NCI-H69 (cell line): ENCODE data around the gene PTK7.
"Not testable (repeated sequence)": the region's sequence is repeated elsewhere in the genome, so short reads cannot be mapped to it uniquely, and the experiment has no call there.

Experiments
- DNase-seq: peaks from one replicate; lab custom pipeline; 2025; lab: John Stamatoyannopoulos, UW

Gene PTK7

DNA sequence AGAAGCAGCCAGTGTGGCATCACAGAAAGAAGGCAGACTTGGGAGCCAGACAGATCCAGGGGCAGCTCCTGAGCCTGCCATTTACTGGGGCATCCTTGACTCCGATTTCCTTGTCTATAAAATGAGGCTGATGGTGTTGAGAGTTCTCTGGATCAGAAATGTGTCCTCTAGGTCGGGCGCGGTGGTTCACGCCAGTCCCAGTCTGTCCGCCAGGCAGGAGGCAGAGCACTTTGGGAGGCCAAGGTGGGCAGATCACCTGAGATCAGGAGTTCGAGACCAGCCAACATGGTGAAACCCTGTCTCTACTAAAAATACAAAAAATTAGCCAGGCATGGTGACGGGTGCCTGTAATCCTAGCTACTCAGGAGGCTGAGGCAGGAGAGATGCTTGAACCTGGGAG is 41.4 kb downstream of the PTK7 start:
- DNase-seq: not testable (repeated sequence)

DNA sequence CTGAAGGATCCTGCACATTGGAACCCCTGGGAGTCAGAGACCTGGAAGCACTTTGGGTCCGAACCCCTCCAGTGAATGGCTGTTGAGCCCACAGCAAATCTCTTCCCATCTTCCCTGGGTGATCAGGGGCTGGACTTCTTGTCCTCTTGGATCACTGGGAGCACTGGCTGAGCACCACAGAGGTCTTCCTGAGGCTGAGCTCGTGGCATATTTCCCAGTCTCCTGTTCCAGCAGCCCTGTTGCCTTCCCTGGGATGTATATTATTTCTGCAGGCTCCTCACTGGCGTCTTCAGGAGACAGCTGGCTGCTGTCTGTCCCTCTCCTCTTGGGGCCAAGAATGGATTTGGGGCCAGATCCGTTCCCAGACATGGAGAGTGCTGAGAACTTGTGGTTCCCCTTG is 43.4 kb downstream of the PTK7 start:
- no peak for DNase-seq

DNA sequence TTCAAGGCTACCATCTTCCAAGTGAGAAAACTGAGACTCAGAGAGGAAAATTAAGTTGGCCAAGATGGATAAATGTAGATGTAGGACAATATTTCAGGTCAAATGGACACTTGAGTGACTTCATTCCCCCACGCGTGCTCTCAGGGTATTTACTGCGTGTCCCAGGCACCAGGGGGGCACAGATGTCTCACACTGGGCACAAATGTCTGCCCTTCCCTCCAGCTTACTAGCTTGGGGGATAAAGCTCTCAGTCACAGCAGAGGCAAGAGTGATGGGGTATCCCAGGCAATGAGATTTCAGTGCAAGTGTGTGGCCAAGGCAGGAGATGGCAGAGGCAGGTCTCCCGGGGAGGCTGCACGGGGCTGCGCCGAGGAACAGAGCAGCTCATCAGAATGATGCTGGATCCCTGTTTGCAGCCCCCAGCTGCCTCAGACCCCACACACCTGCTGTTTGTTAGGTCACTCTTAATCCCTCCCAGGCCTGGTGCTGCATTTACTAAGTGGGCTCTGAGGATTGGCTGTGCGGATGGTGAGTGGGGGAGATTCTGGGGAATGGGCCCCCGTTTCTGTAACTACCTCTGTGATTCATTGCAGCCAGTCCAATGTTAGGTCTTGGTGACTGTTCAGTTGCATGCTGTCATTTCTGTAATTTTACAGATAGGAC is 44.1 kb downstream of the PTK7 start:
- DNase-seq: peak; percentile 22

DNA sequence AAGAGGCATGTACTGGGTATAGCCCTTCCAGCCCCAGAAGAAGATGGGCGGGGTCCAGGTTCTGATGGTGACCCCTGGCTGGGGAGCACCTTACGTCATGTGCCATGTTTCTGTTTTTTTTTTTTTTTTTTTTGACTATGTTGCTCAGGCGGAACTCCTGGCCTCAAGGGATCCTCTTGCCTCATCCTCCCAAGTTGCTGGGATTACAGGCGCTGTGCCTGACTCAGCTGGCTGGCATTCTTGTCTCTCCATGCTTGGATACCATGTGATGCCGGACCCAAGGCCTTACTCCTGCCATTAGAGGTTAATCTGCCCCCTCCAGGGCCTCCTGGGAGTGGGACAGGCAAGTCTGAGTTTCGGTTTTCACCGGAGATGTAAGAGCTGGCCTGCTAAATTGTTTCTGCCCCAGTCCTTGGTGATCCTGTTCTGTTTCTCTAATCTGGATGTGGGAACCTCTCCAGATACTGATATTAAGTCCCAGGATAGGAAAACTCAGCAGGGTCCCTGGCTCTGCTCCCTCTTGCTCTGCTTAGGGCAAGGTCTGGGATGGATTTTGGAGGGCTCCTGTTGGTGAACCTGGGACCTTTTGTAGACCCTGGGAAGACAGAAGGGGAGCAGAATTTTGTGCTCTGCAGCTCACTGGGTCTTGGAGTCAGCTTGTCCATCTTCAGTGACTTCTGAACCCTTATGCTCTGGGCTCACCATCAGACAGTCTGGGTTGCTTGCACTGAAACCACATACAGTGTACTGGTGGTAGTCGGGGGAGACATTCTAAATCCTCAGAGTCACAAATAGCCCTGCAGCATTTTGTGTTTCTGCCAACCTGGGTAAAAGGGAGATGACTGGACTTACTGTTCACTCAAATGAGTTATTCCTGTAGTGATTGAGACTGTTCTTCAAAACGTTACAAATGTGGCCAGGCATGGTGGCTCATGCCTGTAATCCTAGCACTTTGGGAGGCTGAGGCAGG is 45.1 kb downstream of the PTK7 start:
- peak; percentile 47 for DNase-seq

DNA sequence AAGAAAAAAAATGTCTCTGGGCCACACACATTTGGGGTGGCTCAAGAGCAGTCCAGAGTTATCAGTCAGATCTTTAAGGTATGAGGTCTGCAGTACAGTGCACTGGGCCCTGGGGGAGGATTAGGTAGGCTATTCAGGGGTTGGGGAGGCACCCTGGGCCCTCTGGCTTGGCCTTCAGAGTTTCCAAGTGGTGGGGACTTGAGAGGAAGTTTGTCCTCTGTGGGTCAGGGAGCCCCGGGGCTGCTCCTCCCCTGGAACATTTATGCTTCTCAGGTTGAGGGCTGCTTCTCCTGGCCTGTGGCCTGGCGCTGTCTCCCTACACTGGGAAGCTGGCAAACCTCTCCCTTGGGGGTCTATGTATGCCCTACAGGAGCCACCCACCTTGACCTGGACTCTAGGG is 46.0 kb downstream of the PTK7 start:
- DNase-seq: peak; percentile 26

DNA sequence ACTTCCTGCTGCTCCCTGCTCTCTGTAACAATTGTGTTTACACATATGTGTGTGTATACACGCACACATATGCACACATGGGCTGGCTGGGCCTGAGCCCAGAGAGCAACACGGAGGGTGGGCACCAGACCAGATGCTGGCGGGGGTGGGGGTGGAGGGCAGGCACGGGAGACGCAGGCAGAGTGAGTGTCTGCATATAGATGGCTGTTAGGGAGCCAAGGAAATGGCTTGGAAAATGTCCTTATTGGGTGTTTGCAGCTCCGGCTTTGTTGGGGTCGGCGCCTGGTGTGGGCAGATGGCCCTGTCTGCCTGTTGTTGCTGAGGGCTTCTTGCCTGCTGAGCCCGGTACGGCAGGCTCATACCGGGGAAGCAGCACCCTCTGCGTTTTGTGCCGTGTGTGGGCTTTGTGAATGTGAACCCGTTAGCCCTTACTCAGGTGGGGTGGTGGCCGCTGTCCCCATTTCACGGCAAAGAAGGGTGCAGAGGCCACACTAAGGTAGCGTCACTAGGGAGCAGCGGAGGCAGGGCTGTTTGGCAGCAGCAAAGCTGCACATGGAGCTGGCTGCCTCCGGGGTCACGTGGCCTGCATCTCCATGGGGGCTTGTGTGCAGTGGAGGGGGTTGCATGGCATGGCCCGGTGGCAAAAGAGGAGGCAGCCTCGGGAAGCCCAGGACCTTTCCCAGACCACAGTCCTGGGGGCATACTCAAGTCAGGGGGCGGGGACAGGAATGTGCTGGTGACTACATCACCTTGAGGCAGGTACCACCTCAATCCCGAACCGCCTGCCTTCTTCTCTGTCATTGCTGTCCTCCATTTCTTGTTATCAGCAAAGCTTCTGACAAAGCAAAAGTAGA is 47.6 kb downstream of the PTK7 start:
- peak; percentile 96 for DNase-seq

DNA sequence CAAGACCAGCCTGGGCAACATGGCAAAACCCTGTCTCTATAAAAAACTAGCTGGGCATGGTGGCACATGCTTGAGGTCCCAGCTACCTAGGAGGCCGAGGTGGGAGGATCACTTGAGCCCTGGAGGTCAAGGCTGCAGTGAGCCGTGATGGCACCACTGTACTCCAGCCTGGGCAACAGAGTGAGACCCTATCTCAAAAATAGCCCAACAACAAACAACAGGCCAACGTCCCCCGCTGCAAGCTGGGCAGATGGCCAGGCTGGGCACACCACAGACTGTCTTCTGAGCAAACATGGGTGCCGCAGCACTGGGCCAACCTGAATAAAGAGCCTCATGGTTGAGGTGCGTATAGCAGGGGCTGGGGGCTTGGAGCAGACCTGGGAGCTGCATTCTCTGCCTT is 48.4 kb downstream of the PTK7 start:
- DNase-seq: peak; percentile 81

DNA sequence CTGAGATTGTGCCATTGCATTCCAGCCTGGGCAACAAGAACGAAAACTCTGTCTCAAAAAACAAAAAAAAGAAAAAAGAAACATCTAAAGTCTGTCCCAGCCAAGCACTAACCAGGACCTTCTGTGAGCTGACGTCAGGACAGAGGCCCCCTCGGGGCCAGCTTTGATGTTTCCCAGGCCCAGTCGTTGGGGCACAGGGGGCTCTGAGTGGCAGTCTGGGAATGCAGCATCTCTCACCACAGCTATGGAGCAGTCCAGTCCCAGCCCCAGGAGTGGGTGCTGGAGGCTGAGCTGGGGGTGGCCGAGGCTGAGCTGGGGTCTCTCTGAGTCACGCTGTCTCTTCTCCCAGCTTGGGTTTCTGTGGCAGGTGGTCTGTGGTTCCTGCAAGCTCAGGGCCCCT is 49.0 kb downstream of the PTK7 start:
- no peak for DNase-seq

DNA sequence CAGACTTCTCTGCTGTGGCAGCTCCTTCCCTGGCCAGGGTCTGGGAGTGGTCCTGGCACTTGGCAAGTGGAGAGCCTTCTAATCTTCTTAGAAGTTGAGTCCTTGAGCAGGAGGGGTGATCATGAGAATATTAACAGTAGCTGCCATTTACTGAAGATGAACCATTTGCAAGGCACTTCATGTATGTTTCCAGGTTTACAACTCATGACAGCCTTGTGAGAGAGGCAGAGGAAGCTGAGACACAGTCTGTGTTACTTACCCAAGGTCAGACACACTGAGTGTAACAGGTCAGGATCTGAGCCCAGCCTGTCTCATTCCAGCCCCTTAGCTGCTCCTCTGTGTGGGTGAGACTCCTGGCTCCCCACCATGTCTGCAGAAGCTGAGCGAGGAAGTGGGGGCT is 49.4 kb downstream of the PTK7 start:
- peak; percentile 55 for DNase-seq

DNA sequence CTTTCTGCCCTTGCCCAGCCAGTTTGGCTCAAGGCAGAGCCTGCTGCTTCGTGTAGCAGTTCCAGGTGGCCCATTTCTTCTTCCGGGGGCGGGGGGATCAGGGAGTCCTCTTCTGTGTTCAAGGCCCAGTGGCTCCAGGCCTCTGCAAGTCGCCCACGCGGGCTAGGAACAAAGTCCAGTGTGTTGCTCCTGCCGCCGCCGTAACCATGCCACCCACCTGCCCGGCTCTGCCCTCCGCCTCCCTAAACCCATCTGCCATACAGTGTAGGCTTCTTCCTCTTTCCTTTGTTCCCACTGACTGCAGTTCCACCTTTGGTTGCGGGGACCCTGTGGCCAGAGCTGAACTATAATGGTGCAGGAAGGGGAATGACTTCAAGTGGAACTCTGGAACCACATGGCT is 51.1 kb downstream of the PTK7 start:
- DNase-seq: peak; percentile 85

DNA sequence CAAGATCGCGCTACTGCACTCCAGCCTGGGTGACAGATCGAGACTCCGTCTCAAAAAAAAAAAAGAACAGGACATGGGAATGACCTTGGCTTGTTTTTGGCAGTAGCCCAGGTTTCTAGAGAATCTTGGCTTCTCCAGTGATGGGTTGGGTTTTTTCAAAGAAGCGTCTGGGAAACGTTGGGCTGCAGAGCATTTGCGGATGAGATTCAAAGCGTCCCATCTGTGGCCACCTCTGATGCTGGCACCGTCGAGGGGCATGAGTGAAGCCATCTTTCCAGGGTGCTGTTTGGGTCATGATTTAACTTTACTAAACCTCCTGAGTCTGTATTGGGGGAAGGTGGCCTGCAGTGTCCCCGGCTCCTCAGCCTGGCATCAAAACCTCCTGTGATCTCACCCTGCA is 51.8 kb downstream of the PTK7 start:
- peak; percentile 47 for DNase-seq

DNA sequence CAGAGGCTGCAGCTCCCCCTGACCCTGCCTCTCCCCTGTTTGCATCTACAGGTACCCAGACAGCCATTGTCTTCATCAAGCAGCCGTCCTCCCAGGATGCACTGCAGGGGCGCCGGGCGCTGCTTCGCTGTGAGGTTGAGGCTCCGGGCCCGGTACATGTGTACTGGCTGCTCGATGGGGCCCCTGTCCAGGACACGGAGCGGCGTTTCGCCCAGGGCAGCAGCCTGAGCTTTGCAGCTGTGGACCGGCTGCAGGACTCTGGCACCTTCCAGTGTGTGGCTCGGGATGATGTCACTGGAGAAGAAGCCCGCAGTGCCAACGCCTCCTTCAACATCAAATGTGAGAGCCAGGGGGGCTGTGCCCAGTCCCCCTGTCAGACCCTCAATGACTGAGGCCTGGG is 52.8 kb downstream of the PTK7 start:
- DNase-seq: no peak

DNA sequence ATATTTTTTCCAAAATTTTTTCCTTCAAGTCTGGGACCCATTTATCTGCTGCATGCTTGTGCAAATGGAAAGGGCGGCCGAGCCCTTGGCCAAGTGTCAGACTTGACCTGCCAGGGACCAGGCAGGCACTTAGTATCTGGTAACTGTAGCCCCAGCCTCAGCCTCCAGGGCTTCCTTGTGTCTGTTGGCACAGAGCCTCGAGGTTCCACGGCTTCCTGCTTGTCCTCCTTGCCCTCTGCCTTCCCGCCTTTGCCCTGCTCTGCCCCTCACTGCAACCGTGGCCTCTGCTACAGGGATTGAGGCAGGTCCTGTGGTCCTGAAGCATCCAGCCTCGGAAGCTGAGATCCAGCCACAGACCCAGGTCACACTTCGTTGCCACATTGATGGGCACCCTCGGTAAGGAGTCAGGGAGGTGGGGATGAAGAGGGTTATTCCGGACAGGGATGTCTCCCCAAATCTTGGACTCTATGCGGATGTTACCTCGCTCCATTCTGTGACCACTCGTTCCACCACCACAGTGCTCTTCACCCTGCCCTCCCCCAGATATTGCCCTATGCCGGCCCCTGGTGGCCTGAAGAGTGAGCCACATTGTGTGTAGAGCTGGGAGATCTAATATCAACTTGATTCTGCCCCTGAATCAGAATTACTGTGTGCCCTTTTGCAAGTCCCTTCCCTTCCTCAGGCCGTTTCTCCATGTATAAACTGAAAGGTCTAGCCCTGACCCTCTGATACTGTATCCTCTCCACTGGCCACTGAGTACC is 53.5 kb downstream of the PTK7 start:
- DNase-seq: peak; percentile 45

DNA sequence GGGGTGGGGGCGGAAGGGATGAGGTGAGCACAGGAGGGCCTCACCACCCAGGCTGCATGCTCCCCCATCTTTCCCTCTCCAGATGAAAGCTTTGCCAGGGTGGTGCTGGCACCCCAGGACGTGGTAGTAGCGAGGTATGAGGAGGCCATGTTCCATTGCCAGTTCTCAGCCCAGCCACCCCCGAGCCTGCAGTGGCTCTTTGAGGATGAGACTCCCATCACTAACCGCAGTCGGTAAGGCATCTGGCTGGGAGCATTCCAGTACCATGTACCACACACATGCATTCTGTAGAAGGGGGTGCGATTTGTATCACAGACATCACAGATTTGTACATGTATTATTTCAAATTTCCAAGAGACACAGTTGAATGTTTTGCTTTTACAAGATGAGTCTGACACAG is 54.3 kb downstream of the PTK7 start:
- DNase-seq: no peak

DNA sequence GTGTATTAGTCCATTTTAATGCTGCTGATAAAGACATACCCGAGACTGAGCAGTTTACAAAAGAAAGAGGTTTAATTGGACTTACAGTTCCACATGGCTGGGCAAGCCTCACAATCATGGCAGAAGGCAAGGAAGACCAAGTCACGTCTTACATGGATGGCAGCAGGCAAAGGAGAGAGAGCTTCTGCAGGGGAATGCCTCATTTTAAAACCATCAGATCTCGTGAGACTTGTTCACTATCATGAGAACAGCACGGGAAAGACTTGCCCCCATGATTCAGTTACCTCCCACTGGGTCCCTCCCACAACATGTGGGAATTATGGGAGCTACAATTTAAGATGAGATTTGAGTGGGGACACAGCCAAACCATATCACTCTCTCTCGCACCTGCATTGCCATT is 55.3 kb downstream of the PTK7 start:
- not testable (repeated sequence) for DNase-seq

DNA sequence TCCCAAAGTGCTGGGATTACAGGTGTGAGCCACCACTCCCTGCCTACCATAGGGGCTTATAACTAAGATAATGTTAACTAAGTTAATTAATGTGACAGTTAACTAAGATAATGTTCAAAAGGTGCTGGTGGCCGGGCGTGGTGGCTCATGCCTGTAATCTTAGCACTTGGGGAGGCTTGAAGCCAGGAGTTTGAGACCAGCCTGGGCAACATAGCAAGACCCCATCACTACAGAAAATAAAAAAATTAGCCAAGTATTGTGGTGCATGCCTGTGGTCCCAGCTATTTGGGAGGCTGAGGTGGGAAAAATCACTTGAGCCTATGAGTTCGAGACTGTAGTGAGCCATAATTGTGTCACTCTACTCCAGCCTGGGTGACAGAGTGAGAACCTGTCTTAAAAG is 62.2 kb downstream of the PTK7 start:
- DNase-seq: no peak

DNA sequence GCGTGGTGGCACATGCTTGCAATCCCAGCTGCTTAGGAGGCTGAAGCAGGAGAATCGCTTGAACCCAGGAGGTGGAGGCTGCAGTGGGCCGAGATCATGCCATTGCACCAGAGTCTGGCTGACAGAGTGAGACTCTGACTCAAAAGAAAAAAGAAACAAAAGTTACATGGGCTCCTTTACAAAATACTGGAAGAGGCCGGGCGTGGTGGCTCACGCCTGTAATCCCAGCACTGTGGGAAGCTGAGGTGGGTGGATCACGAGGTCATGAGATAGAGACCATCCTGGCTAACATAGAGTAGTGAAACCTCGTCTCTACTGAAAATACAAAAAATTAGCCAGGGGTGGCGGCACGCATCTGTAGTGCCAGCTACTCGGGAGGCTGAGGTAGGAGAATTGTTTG is 63.9 kb downstream of the PTK7 start:
- not testable (repeated sequence) for DNase-seq

DNA sequence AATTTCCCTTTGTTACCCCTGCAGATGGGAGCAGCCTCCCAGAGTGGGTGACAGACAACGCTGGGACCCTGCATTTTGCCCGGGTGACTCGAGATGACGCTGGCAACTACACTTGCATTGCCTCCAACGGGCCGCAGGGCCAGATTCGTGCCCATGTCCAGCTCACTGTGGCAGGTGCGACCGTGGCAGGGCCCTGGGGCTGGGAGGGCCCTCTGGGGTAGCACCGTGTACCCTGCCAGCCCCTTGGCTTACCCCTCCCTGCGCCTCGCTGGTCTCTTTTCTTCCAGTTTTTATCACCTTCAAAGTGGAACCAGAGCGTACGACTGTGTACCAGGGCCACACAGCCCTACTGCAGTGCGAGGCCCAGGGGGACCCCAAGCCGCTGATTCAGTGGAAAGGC is 65.5 kb downstream of the PTK7 start:
- DNase-seq: no peak

DNA sequence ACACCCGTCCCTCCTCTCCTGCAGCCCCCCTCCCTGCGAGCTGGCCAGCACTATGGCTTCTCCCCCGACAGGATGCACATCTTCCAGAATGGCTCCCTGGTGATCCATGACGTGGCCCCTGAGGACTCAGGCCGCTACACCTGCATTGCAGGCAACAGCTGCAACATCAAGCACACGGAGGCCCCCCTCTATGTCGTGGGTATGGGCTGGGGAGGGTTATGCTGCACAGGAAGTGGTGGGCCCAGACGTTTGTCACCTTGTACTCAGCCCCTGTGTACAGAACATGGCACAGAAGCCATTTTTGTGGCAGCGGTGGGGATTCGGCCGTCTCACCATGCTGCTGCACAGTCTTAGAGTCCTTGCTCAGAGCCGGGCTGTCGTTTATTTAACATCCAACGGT is 66.0 kb downstream of the PTK7 start:
- no peak for DNase-seq

DNA sequence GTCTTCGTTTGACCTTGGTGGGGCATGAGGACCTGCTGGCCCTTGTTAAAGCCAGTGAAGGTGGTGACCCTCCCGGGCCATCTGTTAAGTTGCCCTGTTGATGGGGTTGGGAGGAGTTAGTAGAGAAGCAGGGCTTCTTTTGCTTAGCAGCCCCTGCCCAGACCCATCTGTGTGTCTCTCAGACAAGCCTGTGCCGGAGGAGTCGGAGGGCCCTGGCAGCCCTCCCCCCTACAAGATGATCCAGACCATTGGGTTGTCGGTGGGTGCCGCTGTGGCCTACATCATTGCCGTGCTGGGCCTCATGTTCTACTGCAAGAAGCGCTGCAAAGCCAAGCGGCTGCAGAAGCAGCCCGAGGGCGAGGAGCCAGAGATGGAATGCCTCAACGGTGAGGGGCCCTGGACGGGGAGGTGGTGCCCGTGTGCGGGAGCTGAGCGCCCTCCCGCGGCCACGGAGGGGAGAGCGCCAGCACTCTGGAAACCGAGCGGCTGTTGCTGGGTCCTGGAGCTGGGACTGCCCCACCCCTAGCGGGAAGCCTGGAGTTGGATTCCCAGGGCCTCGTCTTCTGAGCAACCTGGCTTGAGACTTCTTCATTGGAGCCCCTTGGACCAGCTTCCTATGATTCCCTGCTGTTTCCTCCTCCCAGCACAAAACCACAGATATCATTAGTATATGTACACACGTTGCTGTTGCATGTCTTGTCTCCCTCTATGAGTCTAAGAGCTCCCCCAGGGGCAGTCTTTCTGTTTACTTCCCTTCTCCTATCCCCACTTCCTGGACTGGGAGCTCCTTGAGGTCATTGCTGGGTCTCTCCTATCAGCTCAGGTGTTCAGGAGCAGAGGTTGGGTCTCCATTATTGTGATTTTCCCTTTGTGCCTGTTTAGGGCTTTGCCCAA is 67.4 kb downstream of the PTK7 start:
- peak; percentile 92 for DNase-seq

DNA sequence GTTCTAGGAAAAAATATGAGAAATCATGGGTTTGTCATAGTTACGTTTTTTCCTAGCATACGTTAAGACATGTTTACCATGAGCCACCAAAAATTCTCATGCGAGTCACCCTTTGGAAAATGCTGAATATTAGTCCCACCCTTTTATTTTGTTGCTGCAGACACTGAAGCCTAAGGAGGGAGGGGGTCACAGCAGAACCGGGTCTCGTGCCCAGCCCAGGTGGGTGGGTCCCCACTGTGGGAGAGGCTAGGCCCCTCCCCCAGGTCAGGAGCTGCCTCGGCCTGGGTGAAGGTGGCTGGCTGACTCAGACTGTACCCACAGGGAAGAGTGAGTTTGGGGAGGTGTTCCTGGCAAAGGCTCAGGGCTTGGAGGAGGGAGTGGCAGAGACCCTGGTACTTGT is 68.8 kb downstream of the PTK7 start:
- no peak for DNase-seq
